IPS-NIHi11 (cell line): ENCODE data around the gene SLC18A2.
"Not testable (repeated sequence)": the region's sequence is repeated elsewhere in the genome, so short reads cannot be mapped to it uniquely, and the experiment has no call there.

ENCODE experiments used
- DNase-seq: peaks from one replicate; pipeline ENCODE4 v3.0.0; 2012; ENCODE audit warnings: mixed read lengths, low spot score

SLC18A2 gene

GRCh38 chr10:117262903-117263293, 22.0 kb downstream of the SLC18A2 start:
- DNase-seq: no peak

- no peak for DNase-seq
Measured at GRCh38 chr10:117264782-117265181, 23.9 kb downstream of the SLC18A2 start.

GRCh38 chr10:117266400-117266799, 25.5 kb downstream of the SLC18A2 start:
- DNase-seq: no peak

GRCh38 chr10:117266812-117267211, 25.9 kb downstream of the SLC18A2 start:
- no peak for DNase-seq

- no peak for DNase-seq
Measured at GRCh38 chr10:117268258-117268657, 27.3 kb downstream of the SLC18A2 start.

GRCh38 chr10:117268907-117269306, 28.0 kb downstream of the SLC18A2 start:
- DNase-seq: no peak

- no peak for DNase-seq
Measured at GRCh38 chr10:117271427-117271826, 30.5 kb downstream of the SLC18A2 start.

- no peak for DNase-seq
Measured at GRCh38 chr10:117272195-117273076, 31.5 kb downstream of the SLC18A2 start.

GRCh38 chr10:117273980-117274379, 33.1 kb downstream of the SLC18A2 start:
- no peak for DNase-seq

GRCh38 chr10:117274509-117274908, 33.6 kb downstream of the SLC18A2 start:
- DNase-seq: no peak

GRCh38 chr10:117275121-117275520, 34.2 kb downstream of the SLC18A2 start:
- no peak for DNase-seq

- no peak for DNase-seq
Measured at GRCh38 chr10:117277675-117278074, 36.8 kb downstream of the SLC18A2 start.

- no peak for DNase-seq
Measured at GRCh38 chr10:117284716-117285494, 44.0 kb downstream of the SLC18A2 start.

- not testable (repeated sequence) for DNase-seq
Measured at GRCh38 chr10:117290872-117291271, 50.0 kb downstream of the SLC18A2 start.

- no peak for DNase-seq
Measured at GRCh38 chr10:117294039-117294645, 53.2 kb downstream of the SLC18A2 start.

GRCh38 chr10:117294735-117295134, 53.8 kb downstream of the SLC18A2 start:
- DNase-seq: no peak

GRCh38 chr10:117298219-117298618, 57.3 kb downstream of the SLC18A2 start:
- DNase-seq: no peak

GRCh38 chr10:117299435-117299834, 58.5 kb downstream of the SLC18A2 start:
- DNase-seq: no peak

GRCh38 chr10:117300671-117301070, 59.8 kb downstream of the SLC18A2 start:
- no peak for DNase-seq

GRCh38 chr10:117303451-117303850, 62.5 kb downstream of the SLC18A2 start:
- DNase-seq: not testable (repeated sequence)

- no peak for DNase-seq
Measured at GRCh38 chr10:117306674-117307073, 65.8 kb downstream of the SLC18A2 start.

- no peak for DNase-seq
Measured at GRCh38 chr10:117311261-117311660, 70.3 kb downstream of the SLC18A2 start.

- no peak for DNase-seq
Measured at GRCh38 chr10:117312430-117312829, 71.5 kb downstream of the SLC18A2 start.
